ENCODE results near the gene MOV10. TPM values are rescaled to one million over a fixed set of nuclear protein-coding genes. Genes with fewer than 3 reads are reported as not detected.

MOV10 gene
- total RNA-seq, 2 experiments from 2014 or later = 80.6 to 89.3 TPM

- Mint-ChIP-seq H3K9me3 (no peaks in the 10 kb centered on the region), H3K4me1 (ENCODE audit: low read depth) (peaks cover 43% of the 10 kb centered on the region), H3K36me3 (ENCODE audit: low read depth) (peaks cover 55% of the 10 kb centered on the region), H3K4me3 (no peak overlapping the region), H3K27me3 (no peaks in the 10 kb centered on the region), H3K27ac (peak overlapping the region; percentile 34)
- Histone ChIP-seq H3K9me3 (ENCODE audit: control insufficient read depth in 1 of 2, insufficient read depth in 1 of 2, low read length in 2 of 2) (no peaks in the 10 kb centered on the region), H3K27me3 (ENCODE audit: control insufficient read depth in 1 of 2, insufficient read depth in 2 of 2, low read length in 2 of 2) (no peaks in the 10 kb centered on the region), H3K4me1 (ENCODE audit: insufficient read depth, low read length) (peaks cover 30% of the 10 kb centered on the region), H3K4me3 (ENCODE audit: low read length) (no peak overlapping the region), H3K36me3 (ENCODE audit: insufficient read depth, low read length) (peaks cover 50% of the 10 kb centered on the region), H3K27ac (ENCODE audit: low read depth in 1 of 2, low read length in 2 of 2) (no peak overlapping the region)
- POLR2A ChIA-PET = interaction anchor here (1.2 to 1.4 kb wide), 2 partner anchors 25 to 80 kb away, joined by 4 read pairs; partner anchors contain the start of genes CAPZA1, MOV10 and ST7L
- intact Hi-C loops (cut with DNase I, micrococcal nuclease) = loop anchor here in 1 of 2 experiments (2.0 kb wide), 1 partner anchor 23 kb away; no protein-coding TSS in a partner anchor
- no peak for ATAC-seq (ENCODE audit: poor library complexity)
- no peak for TF ChIP-seq CTCF (IDR thresholded peaks at IDR 0.05)
- no peak for DNase-seq
- CTCF ChIA-PET = interaction anchor here (0.6 to 1.2 kb wide), 2 partner anchors 15 to 176 kb away, joined by 3 to 6 read pairs; partner anchors contain the start of gene PPM1J
These were observed 25.1 kb downstream of the MOV10 start for GRCh38 chr1:112699425-112700144.

GRCh38 chr1:112700290-112701226 lies 26.1 kb downstream of the MOV10 start:
- Histone ChIP-seq H3K27me3 (ENCODE audit: control insufficient read depth in 1 of 2, insufficient read depth in 2 of 2, low read length in 2 of 2) (no peaks in the 10 kb centered on the region), H3K36me3 (ENCODE audit: insufficient read depth, low read length) (peaks cover 42% of the 10 kb centered on the region), H3K9me3 (ENCODE audit: control insufficient read depth in 1 of 2, insufficient read depth in 1 of 2, low read length in 2 of 2) (no peaks in the 10 kb centered on the region), H3K4me1 (ENCODE audit: insufficient read depth, low read length) (peaks cover 40% of the 10 kb centered on the region), H3K27ac (ENCODE audit: low read depth in 1 of 2, low read length in 2 of 2) (peak overlapping the region; percentile 34 to 52), H3K4me3 (ENCODE audit: low read length) (no peak overlapping the region)
- intact Hi-C loops (cut with DNase I, micrococcal nuclease) = loop anchor here in 1 of 2 experiments (2.0 kb wide), 1 partner anchor 24 kb away; no protein-coding TSS in a partner anchor
- DNase-seq (peak; percentile 43 to 78 (median 61)), ATAC-seq (ENCODE audit: poor library complexity) (peak; percentile 49)
- CTCF ChIA-PET = interaction anchor here (1.2 kb wide), 1 partner anchor 14 kb away, joined by 6 read pairs; the partner anchor contains the start of gene PPM1J
- H3K36me3 Mint-ChIP-seq (ENCODE audit: low read depth) = peaks cover 48% of the 10 kb centered on the region
- peaks cover 53% of the 10 kb centered on the region for H3K4me1 Mint-ChIP-seq (ENCODE audit: low read depth)
- TF ChIP-seq CTCF (IDR thresholded peaks at IDR 0.05) = no peak
- peak overlapping the region; percentile 34 for H3K27ac Mint-ChIP-seq
- H3K9me3 Mint-ChIP-seq = no peaks in the 10 kb centered on the region
- POLR2A ChIA-PET = interaction anchor here (1.2 to 1.4 kb wide), 3 partner anchors 26 to 83 kb away, joined by 3 to 4 read pairs (median 4); partner anchors contain the start of genes CAPZA1, MOV10 and ST7L
- no peaks in the 10 kb centered on the region for H3K27me3 Mint-ChIP-seq
- H3K4me3 Mint-ChIP-seq = no peak overlapping the region
